IMR-90 (cell line): Measurements from ENCODE around the gene TRMT2B. TPM values are rescaled to one million over a fixed set of nuclear protein-coding genes. Genes with fewer than 3 reads are reported as not detected.

Experiments
- ATAC-seq: fragments of 200-7000 bp; cut with Tn5 transposase; 2 replicates; pipeline ENCODE4 v1.9.1; 2020; ENCODE audit warnings: low read depth, mild to moderate bottlenecking, moderate library complexity
- BruUV-seq: library from RNA; stranded (reverse); fragments of 400-500 nt; replicated peaks from 2 replicates; lab custom pipeline; 2021; lab: Mats Ljungman, UMichigan
- CTCF ChIA-PET: fragments of 300-600 bp; formaldehyde crosslinking; extraction: SDS; loops from one replicate; lab custom pipeline; 2021; ENCODE audit warnings: antibody characterized with exemption; lab: Yijun Ruan, JAX
- POLR2A ChIA-PET: fragments of 300-600 bp; sonication (Branson Sonifier 250); formaldehyde crosslinking; loops from one replicate; lab custom pipeline; 2022; ENCODE audit warnings: antibody characterized with exemption; ENCODE audit not compliant: unreplicated experiment; lab: Charles Lee
- DNase-seq: peaks from one replicate; pipeline ENCODE4 v3.0.0; 2013
- H2AFZ ChIP-seq: replicated peaks from 2 replicates; pipeline ENCODE3; 2013; ENCODE audit warnings: low read length, mild to moderate bottlenecking; ENCODE audit not compliant: poor library complexity
- H2AK5ac ChIP-seq: 2 replicates; pipeline ENCODE4 v1.6.1; 2013; ENCODE audit warnings: low read depth, low read length, inconsistent platforms
- H2AK9ac ChIP-seq: replicated peaks from 2 replicates; pipeline ENCODE3; 2013; ENCODE audit warnings: mild to moderate bottlenecking, low read depth, low read length, moderate library complexity; ENCODE audit not compliant: poor library complexity
- H2BK120ac ChIP-seq: 2 replicates; pipeline ENCODE4 v1.6.1; 2013; ENCODE audit warnings: low read depth, low read length, inconsistent platforms
- H2BK15ac ChIP-seq: 3 replicates; pipeline ENCODE4 v1.6.1; 2013; ENCODE audit warnings: low read depth, low read length, inconsistent platforms
- H2BK20ac ChIP-seq: 2 replicates; pipeline ENCODE4 v1.6.1; 2013; ENCODE audit warnings: low read depth, mild to moderate bottlenecking, inconsistent platforms, low read length, moderate library complexity
- H2BK5ac ChIP-seq: 2 replicates; pipeline ENCODE4 v1.6.1; 2013; ENCODE audit warnings: mild to moderate bottlenecking, low read depth, low read length, inconsistent platforms; ENCODE audit not compliant: poor library complexity, severe bottlenecking
- H3K14ac ChIP-seq: replicated peaks from 2 replicates; pipeline ENCODE4 v1.6.1; 2013; ENCODE audit warnings: low read depth, low read length, inconsistent platforms
- H3K18ac ChIP-seq: 2 replicates; pipeline ENCODE4 v1.6.1; 2013; ENCODE audit warnings: low read depth, low read length, control low read depth
- H3K23ac ChIP-seq: 2 replicates; pipeline ENCODE4 v1.6.1; 2013; ENCODE audit warnings: low read depth, low read length, inconsistent platforms
- H3K27ac ChIP-seq: 2 replicates; pipeline ENCODE4 v1.5.1; 2013; ENCODE audit warnings: mild to moderate bottlenecking, control low read depth, low read length; ENCODE audit not compliant: insufficient read depth
- H3K27me3 ChIP-seq: 2 replicates; pipeline ENCODE4 v1.6.1; 2013; ENCODE audit warnings: low read length; ENCODE audit not compliant: control insufficient read depth, insufficient read depth
- H3K36me3 ChIP-seq: 2 replicates; pipeline ENCODE4 v1.6.1; 2013; ENCODE audit warnings: low read length, mixed read lengths; ENCODE audit not compliant: control insufficient read depth, insufficient read depth
- H3K4ac ChIP-seq: 2 replicates; pipeline ENCODE4 v1.6.1; 2013; ENCODE audit warnings: low read depth, low read length, inconsistent platforms
- H3K4me1 ChIP-seq: 2 replicates; pipeline ENCODE4 v1.6.1; 2013; ENCODE audit warnings: low read length, mixed read lengths; ENCODE audit not compliant: control insufficient read depth, insufficient read depth
- H3K4me2 ChIP-seq: 2 replicates; pipeline ENCODE4 v1.6.1; 2013; ENCODE audit warnings: low read depth, mild to moderate bottlenecking, control low read depth, low read length, moderate library complexity
- H3K4me3 ChIP-seq: 2 replicates; pipeline ENCODE4 v1.5.1; 2013; ENCODE audit warnings: low read depth, mild to moderate bottlenecking, control low read depth, low read length, moderate library complexity; ENCODE audit not compliant: insufficient read depth
- H3K56ac ChIP-seq: 2 replicates; pipeline ENCODE4 v1.6.1; 2013; ENCODE audit warnings: low read length, inconsistent platforms; ENCODE audit not compliant: insufficient read depth; ENCODE audit errors: extremely low read depth
- H3K79me1 ChIP-seq, 2 experiments: 2 replicates each; pipeline ENCODE4 v1.6.1; 2013; ENCODE audit warnings: low read length in 2 of 2, inconsistent platforms in 1 of 2, low read depth in 1 of 2
- H3K9ac ChIP-seq: 2 replicates; pipeline ENCODE4 v1.6.1; 2013; ENCODE audit warnings: low read depth, low read length, control low read depth
- H3K9me1 ChIP-seq: 2 replicates; pipeline ENCODE4 v1.6.1; 2013; ENCODE audit warnings: low read length, inconsistent platforms; ENCODE audit not compliant: insufficient read depth
- H3K9me3 ChIP-seq: 2 replicates; pipeline ENCODE4 v1.6.1; 2013; ENCODE audit warnings: low read length; ENCODE audit not compliant: control insufficient read depth, insufficient read depth
- H4K20me1 ChIP-seq: 2 replicates; pipeline ENCODE4 v1.6.1; 2013; ENCODE audit warnings: low read length, inconsistent platforms; ENCODE audit not compliant: insufficient read depth
- H4K5ac ChIP-seq: 2 replicates; pipeline ENCODE4 v1.6.1; 2013; ENCODE audit warnings: mild to moderate bottlenecking, low read depth, low read length, control low read depth
- H4K8ac ChIP-seq, 2 experiments: 2 replicates each; pipeline ENCODE4 v1.6.1; 2013; ENCODE audit warnings: low read depth in 2 of 2, low read length in 2 of 2, control low read depth in 1 of 2, inconsistent platforms in 1 of 2
- H4K91ac ChIP-seq: 2 replicates; pipeline ENCODE4 v1.6.1; 2013; ENCODE audit warnings: low read depth, low read length, inconsistent platforms; ENCODE audit not compliant: insufficient read depth
- CEBPB ChIP-seq: IDR thresholded peaks from 2 replicates; pipeline ENCODE4 v1.6.1; 2012; ENCODE audit warnings: low read depth, low read length, improper control_type of control experiment
- CTCF ChIP-seq: conservative IDR thresholded peaks from 2 replicates; pipeline ENCODE4 v1.5.1; 2012; ENCODE audit warnings: mild to moderate bottlenecking, low read depth, low read length, improper control_type of control experiment
- WGBS, 2 experiments: methylation state at CpG; one replicate each; pipeline versions ENCODE4 v1.1.5 to v1.1.7; 2013; ENCODE audit warnings: missing lambda C conversion rate in 2 of 2; ENCODE audit not compliant: insufficient read length in 1 of 2; ENCODE audit errors: extremely low coverage in 2 of 2; 5-methylcytosine and 5-hydroxymethylcytosine counted together
- dilution Hi-C: fragments of 300-500 bp; cut with HindIII; formaldehyde crosslinking; loops from one replicate; pipeline ENCODE4 v1.14.3; 2018; ENCODE audit warnings: low sequenced_read_pairs; ENCODE audit not compliant: unreplicated experiment
- in situ Hi-C: fragments of 300-500 bp; cut with MboI; formaldehyde crosslinking; loops from 3 replicates; pipeline ENCODE4 v1.14.3; 2019; ENCODE audit warnings: low sequenced_read_pairs, inconsistent platforms, mixed read lengths
- intact Hi-C: fragments of 100-400 bp; cut with micrococcal nuclease; formaldehyde crosslinking; loops from 2 replicates; pipeline ENCODE4 v1.10.0; 2022
- polyA plus RNA-seq, 3 experiments: library from polyadenylated mRNA; depleted of rRNA; stranded (reverse); fragments of >200 nt; gene quantifications; 2 replicates each; pipeline ENCODE4 v1.2.3, GENCODE V29; 2012; ENCODE audit warnings: low replicate concordance in 1 of 3
- total RNA-seq: library from RNA; depleted of rRNA; stranded (reverse); fragments of >200 nt; gene quantifications from 2 replicates; pipeline ENCODE4 v1.2.3, GENCODE V29; 2012

TRMT2B gene
- total and polyA plus RNA-seq, 2 of the 4 experiments (the other 2 are of a cell fraction) = 7.7 to 13.4 TPM

- Histone ChIP-seq H3K4me1 (no peaks in the 10 kb centered on the region), H3K4ac (no peak overlapping the region), H4K91ac (no peak overlapping the region), H3K79me1 (no peaks in the 10 kb centered on the region), H3K9me3 (0 out of 2 replicates have a peak, but pooled peaks cover 2% of the 10 kb centered on the region), H2BK5ac (no peak overlapping the region), H2AK5ac (no peak overlapping the region), H2BK20ac (no peak overlapping the region), H2BK120ac (no peak overlapping the region), H3K56ac (no peak overlapping the region), H3K4me3 (no peak overlapping the region), H3K14ac (no peak overlapping the region), H3K18ac (no peak overlapping the region), H4K8ac (no peak overlapping the region), H3K4me2 (no peak overlapping the region), H3K9ac (no peak overlapping the region), H2AFZ (no peak overlapping the region), H2AK9ac (no peak overlapping the region), H4K20me1 (no peaks in the 10 kb centered on the region), H4K5ac (no peak overlapping the region), H3K27ac (no peak overlapping the region), H3K36me3 (no peaks in the 10 kb centered on the region), H3K23ac (no peak overlapping the region), H2BK15ac (no peak overlapping the region), H3K9me1 (no peaks in the 10 kb centered on the region), H3K27me3 (no peaks in the 10 kb centered on the region)
- intact Hi-C loops (no loop called here), dilution Hi-C loops (no loop called here), in situ Hi-C loops (no loop called here)
- CTCF ChIA-PET = no interaction called here
- TF ChIP-seq CEBPB (no peak), CTCF (no peak)
- DNase-seq (no peak), ATAC-seq (no peak)
- WGBS, 2 experiments = no CpG with 5 or more reads among the region's 1 CpG
- no TSS peak for BruUV-seq
- POLR2A ChIA-PET = no interaction called here
These were observed 39.9 kb upstream of the TRMT2B start for GRCh38 chrX:101091817-101092216.
